IMR-90 (cell line): Measurements from ENCODE around the gene ACOT7. TPM values are rescaled to one million over a fixed set of nuclear protein-coding genes. Genes with fewer than 3 reads are reported as not detected.

Experiments used
- ATAC-seq: fragments of 200-7000 bp; cut with Tn5 transposase; 2 replicates; pipeline ENCODE4 v1.9.1; 2020; ENCODE audit warnings: low read depth, mild to moderate bottlenecking, moderate library complexity
- BruUV-seq: library from RNA; stranded (reverse); fragments of 400-500 nt; replicated peaks from 2 replicates; lab custom pipeline; 2021; lab: Mats Ljungman, UMichigan
- CTCF ChIA-PET: fragments of 300-600 bp; formaldehyde crosslinking; extraction: SDS; loops from one replicate; lab custom pipeline; 2021; ENCODE audit warnings: antibody characterized with exemption; lab: Yijun Ruan, JAX
- POLR2A ChIA-PET: fragments of 300-600 bp; sonication (Branson Sonifier 250); formaldehyde crosslinking; loops from one replicate; lab custom pipeline; 2022; ENCODE audit warnings: antibody characterized with exemption; ENCODE audit not compliant: unreplicated experiment; lab: Charles Lee
- DNase-seq: peaks from one replicate; pipeline ENCODE4 v3.0.0; 2013
- H2AFZ ChIP-seq: replicated peaks from 2 replicates; pipeline ENCODE3; 2013; ENCODE audit warnings: low read length, mild to moderate bottlenecking; ENCODE audit not compliant: poor library complexity
- H2AK5ac ChIP-seq: 2 replicates; pipeline ENCODE4 v1.6.1; 2013; ENCODE audit warnings: low read depth, low read length, inconsistent platforms
- H2AK9ac ChIP-seq: replicated peaks from 2 replicates; pipeline ENCODE3; 2013; ENCODE audit warnings: mild to moderate bottlenecking, low read depth, low read length, moderate library complexity; ENCODE audit not compliant: poor library complexity
- H2BK120ac ChIP-seq: 2 replicates; pipeline ENCODE4 v1.6.1; 2013; ENCODE audit warnings: low read depth, low read length, inconsistent platforms
- H2BK15ac ChIP-seq: 3 replicates; pipeline ENCODE4 v1.6.1; 2013; ENCODE audit warnings: low read depth, low read length, inconsistent platforms
- H2BK20ac ChIP-seq: 2 replicates; pipeline ENCODE4 v1.6.1; 2013; ENCODE audit warnings: low read depth, mild to moderate bottlenecking, inconsistent platforms, low read length, moderate library complexity
- H2BK5ac ChIP-seq: 2 replicates; pipeline ENCODE4 v1.6.1; 2013; ENCODE audit warnings: mild to moderate bottlenecking, low read depth, low read length, inconsistent platforms; ENCODE audit not compliant: poor library complexity, severe bottlenecking
- H3K14ac ChIP-seq: replicated peaks from 2 replicates; pipeline ENCODE4 v1.6.1; 2013; ENCODE audit warnings: low read depth, low read length, inconsistent platforms
- H3K18ac ChIP-seq: 2 replicates; pipeline ENCODE4 v1.6.1; 2013; ENCODE audit warnings: low read depth, low read length, control low read depth
- H3K23ac ChIP-seq: 2 replicates; pipeline ENCODE4 v1.6.1; 2013; ENCODE audit warnings: low read depth, low read length, inconsistent platforms
- H3K27ac ChIP-seq: 2 replicates; pipeline ENCODE4 v1.5.1; 2013; ENCODE audit warnings: mild to moderate bottlenecking, control low read depth, low read length; ENCODE audit not compliant: insufficient read depth
- H3K27me3 ChIP-seq: 2 replicates; pipeline ENCODE4 v1.6.1; 2013; ENCODE audit warnings: low read length; ENCODE audit not compliant: control insufficient read depth, insufficient read depth
- H3K36me3 ChIP-seq: 2 replicates; pipeline ENCODE4 v1.6.1; 2013; ENCODE audit warnings: low read length, mixed read lengths; ENCODE audit not compliant: control insufficient read depth, insufficient read depth
- H3K4ac ChIP-seq: 2 replicates; pipeline ENCODE4 v1.6.1; 2013; ENCODE audit warnings: low read depth, low read length, inconsistent platforms
- H3K4me1 ChIP-seq: 2 replicates; pipeline ENCODE4 v1.6.1; 2013; ENCODE audit warnings: low read length, mixed read lengths; ENCODE audit not compliant: control insufficient read depth, insufficient read depth
- H3K4me2 ChIP-seq: 2 replicates; pipeline ENCODE4 v1.6.1; 2013; ENCODE audit warnings: low read depth, mild to moderate bottlenecking, control low read depth, low read length, moderate library complexity
- H3K4me3 ChIP-seq: 2 replicates; pipeline ENCODE4 v1.5.1; 2013; ENCODE audit warnings: low read depth, mild to moderate bottlenecking, control low read depth, low read length, moderate library complexity; ENCODE audit not compliant: insufficient read depth
- H3K56ac ChIP-seq: 2 replicates; pipeline ENCODE4 v1.6.1; 2013; ENCODE audit warnings: low read length, inconsistent platforms; ENCODE audit not compliant: insufficient read depth; ENCODE audit errors: extremely low read depth
- H3K79me1 ChIP-seq, 2 experiments: 2 replicates each; pipeline ENCODE4 v1.6.1; 2013; ENCODE audit warnings: low read length in 2 of 2, inconsistent platforms in 1 of 2, low read depth in 1 of 2
- H3K9ac ChIP-seq: 2 replicates; pipeline ENCODE4 v1.6.1; 2013; ENCODE audit warnings: low read depth, low read length, control low read depth
- H3K9me1 ChIP-seq: 2 replicates; pipeline ENCODE4 v1.6.1; 2013; ENCODE audit warnings: low read length, inconsistent platforms; ENCODE audit not compliant: insufficient read depth
- H3K9me3 ChIP-seq: 2 replicates; pipeline ENCODE4 v1.6.1; 2013; ENCODE audit warnings: low read length; ENCODE audit not compliant: control insufficient read depth, insufficient read depth
- H4K20me1 ChIP-seq: 2 replicates; pipeline ENCODE4 v1.6.1; 2013; ENCODE audit warnings: low read length, inconsistent platforms; ENCODE audit not compliant: insufficient read depth
- H4K5ac ChIP-seq: 2 replicates; pipeline ENCODE4 v1.6.1; 2013; ENCODE audit warnings: mild to moderate bottlenecking, low read depth, low read length, control low read depth
- H4K8ac ChIP-seq, 2 experiments: 2 replicates each; pipeline ENCODE4 v1.6.1; 2013; ENCODE audit warnings: low read depth in 2 of 2, low read length in 2 of 2, control low read depth in 1 of 2, inconsistent platforms in 1 of 2
- H4K91ac ChIP-seq: 2 replicates; pipeline ENCODE4 v1.6.1; 2013; ENCODE audit warnings: low read depth, low read length, inconsistent platforms; ENCODE audit not compliant: insufficient read depth
- MXI1 ChIP-seq: IDR thresholded peaks from 2 replicates; pipeline ENCODE4 v1.6.1; 2012; ENCODE audit warnings: low read depth, mild to moderate bottlenecking, low read length, moderate library complexity, borderline replicate concordance
- WGBS, 2 experiments: methylation state at CpG; one replicate each; pipeline versions ENCODE4 v1.1.5 to v1.1.7; 2013; ENCODE audit warnings: missing lambda C conversion rate in 2 of 2; ENCODE audit not compliant: insufficient read length in 1 of 2; ENCODE audit errors: extremely low coverage in 2 of 2; 5-methylcytosine and 5-hydroxymethylcytosine counted together
- dilution Hi-C: fragments of 300-500 bp; cut with HindIII; formaldehyde crosslinking; loops from one replicate; pipeline ENCODE4 v1.14.3; 2018; ENCODE audit warnings: low sequenced_read_pairs; ENCODE audit not compliant: unreplicated experiment
- in situ Hi-C: fragments of 300-500 bp; cut with MboI; formaldehyde crosslinking; loops from 3 replicates; pipeline ENCODE4 v1.14.3; 2019; ENCODE audit warnings: low sequenced_read_pairs, inconsistent platforms, mixed read lengths
- intact Hi-C: fragments of 100-400 bp; cut with micrococcal nuclease; formaldehyde crosslinking; loops from 2 replicates; pipeline ENCODE4 v1.10.0; 2022
- polyA plus RNA-seq, 3 experiments: library from polyadenylated mRNA; depleted of rRNA; stranded (reverse); fragments of >200 nt; gene quantifications; 2 replicates each; pipeline ENCODE4 v1.2.3, GENCODE V29; 2012; ENCODE audit warnings: low replicate concordance in 1 of 3
- total RNA-seq: library from RNA; depleted of rRNA; stranded (reverse); fragments of >200 nt; gene quantifications from 2 replicates; pipeline ENCODE4 v1.2.3, GENCODE V29; 2012

Gene ACOT7
- total and polyA plus RNA-seq, 2 of the 4 experiments (the other 2 are of a cell fraction), result 51.6 to 242 TPM

- no peak for TF ChIP-seq MXI1
- dilution Hi-C loops, result no loop called here
- no peak overlapping the region for H3K27ac ChIP-seq
Measured at GRCh38 chr1:6269296-6269695, 124.3 kb downstream of the ACOT7 start.

More at GRCh38 chr1:6269296-6269695, 124.3 kb downstream of the ACOT7 start:
- Histone ChIP-seq H2BK15ac (no peak overlapping the region), H3K36me3 (no peaks in the 10 kb centered on the region), H2BK120ac (no peak overlapping the region), H4K20me1 (peaks cover 8% of the 10 kb centered on the region), H4K5ac (no peak overlapping the region), H3K18ac (no peak overlapping the region), H3K79me1 (peaks cover 0 to 17% of the 10 kb centered on the region in 2 experiments; a peak in 1 of 4 replicates), H3K4ac (no peak overlapping the region), H3K14ac (no peak overlapping the region), H3K4me2 (no peak overlapping the region), H3K9ac (no peak overlapping the region), H3K4me3 (no peak overlapping the region), H4K8ac (no peak overlapping the region), H2AFZ (no peak overlapping the region), H2BK20ac (no peak overlapping the region), H3K23ac (no peak overlapping the region), H2AK5ac (no peak overlapping the region), H2AK9ac (no peak overlapping the region), H3K56ac (no peak overlapping the region), H3K9me1 (peaks cover 7% of the 10 kb centered on the region; the same call in 1 of the 2 replicates), H3K27me3 (no peaks in the 10 kb centered on the region), H4K91ac (no peak overlapping the region), H2BK5ac (no peak overlapping the region), H3K4me1 (peaks cover 15% of the 10 kb centered on the region), H3K9me3 (no peaks in the 10 kb centered on the region)
- intact Hi-C loops, result no loop called here
- ATAC-seq, result no peak
- 72% methylated on average over 7 of the region's 14 CpGs; no CpG with 5 or more reads in 1 of the 2 experiments for WGBS, 2 experiments
- in situ Hi-C loops, result no loop called here
- DNase-seq, result no peak
- ChIA-PET CTCF (no interaction called here), POLR2A (no interaction called here)
- no TSS peak for BruUV-seq
